Transverse colon (tissue), 4 donors: Measurements from ENCODE around the gene DDIAS. TPM values are rescaled to one million over a fixed set of nuclear protein-coding genes. Genes with fewer than 3 reads are reported as not detected.

Experiments
- DNase-seq: peaks from one replicate; pipeline ENCODE4 v3.0.0-alpha.2; 2019
- H3K27ac ChIP-seq, 4 donors: fragments of 200-600 bp; sonication (generic); 2 replicates each; pipeline ENCODE4 v1.5.1; 2016 to 2018; ENCODE audit warnings: inconsistent platforms in 4 of 4
- H3K27me3 ChIP-seq: fragments of 200-600 bp; sonication (generic); 2 replicates; pipeline ENCODE4 v1.5.1; 2017; ENCODE audit warnings: inconsistent platforms
- H3K36me3 ChIP-seq, 4 donors: fragments of 200-600 bp; sonication (generic); 2 replicates each; pipeline ENCODE4 v1.5.1; 2017 to 2019; ENCODE audit warnings: inconsistent platforms in 4 of 4
- H3K4me1 ChIP-seq, 4 donors: fragments of 200-600 bp; sonication (generic); 2 replicates each; pipeline ENCODE4 v1.5.1; 2017 to 2020; ENCODE audit warnings: inconsistent platforms in 4 of 4
- H3K4me3 ChIP-seq, 4 donors: fragments of 200-600 bp; sonication (generic); 1 replicate in 1 of 4; 2 replicates in 3 of 4; pipeline versions ENCODE4 v1.5.1 to v1.6.1; 2017 to 2019; ENCODE audit warnings: inconsistent platforms in 4 of 4
- H3K9me3 ChIP-seq, 2 donors: fragments of 200-600 bp; sonication (generic); 2 replicates each; pipeline ENCODE4 v1.5.1; 2017 to 2019; ENCODE audit warnings: inconsistent platforms in 2 of 2
- EP300 ChIP-seq: sonication (generic); formaldehyde crosslinking; IDR thresholded peaks from one replicate; pipeline ENCODE4 v1.6.1; 2017; ENCODE audit warnings: antibody characterized with exemption, low read depth
- POLR2A ChIP-seq: fragments of 450-650 bp; IDR thresholded peaks from one replicate; pipeline ENCODE4 v1.6.1; 2016; ENCODE audit warnings: antibody characterized with exemption, mild to moderate bottlenecking, moderate library complexity
- POLR2AphosphoS5 ChIP-seq, 3 donors: sonication (generic); formaldehyde crosslinking; IDR thresholded peaks; one replicate each; pipeline ENCODE4 v1.6.1; 2016; ENCODE audit warnings: antibody characterized with exemption in 3 of 3
- WGBS, 2 donors: methylation state at CpG; one replicate each; pipeline ENCODE4 v1.1.5; 2018; ENCODE audit warnings: low coverage in 1 of 2; 5-methylcytosine and 5-hydroxymethylcytosine counted together
- in situ Hi-C, 4 donors: fragments of 200-750 bp; cut with MboI; loops; one replicate each; pipeline versions ENCODE4 v1.15.0 to v1.15.1; 2017; ENCODE audit warnings: low sequenced_read_pairs in 3 of 4, low pct_ligation_motif_present in 1 of 4, low pct_unique_long_range_greater_than_20kb in 1 of 4
- intact Hi-C: fragments of 100-400 bp; cut with DNase I; formaldehyde crosslinking; loops from one replicate; pipeline ENCODE4 v1.15.1; 2023; ENCODE audit warnings: low total_unique reads
- total RNA-seq, 4 donors: library from RNA; depleted of rRNA; stranded (reverse); fragments of >200 nt; gene quantifications; one replicate each; pipeline ENCODE4 v1.1.0, GENCODE V29; 2016
- TF ChIP-seq, protein P1 (sequence below), 5 experiments: fragments of 200-600 bp in 3 of 5; fragments of 450-650 bp in 2 of 5; sonication (generic) in 3 of 5; IDR thresholded peaks; 1 replicate in 2 of 5; 2 replicates in 3 of 5; pipeline ENCODE4 v1.5.1; 2016 to 2017; ENCODE audit warnings: antibody characterized with exemption in 5 of 5, inconsistent platforms in 3 of 5, mild to moderate bottlenecking in 2 of 5, moderate library complexity in 1 of 5

DDIAS gene
- total RNA-seq, 4 donors from 2014 or later, result 0.95 to 1.1 TPM; not detected in 2

DNA sequence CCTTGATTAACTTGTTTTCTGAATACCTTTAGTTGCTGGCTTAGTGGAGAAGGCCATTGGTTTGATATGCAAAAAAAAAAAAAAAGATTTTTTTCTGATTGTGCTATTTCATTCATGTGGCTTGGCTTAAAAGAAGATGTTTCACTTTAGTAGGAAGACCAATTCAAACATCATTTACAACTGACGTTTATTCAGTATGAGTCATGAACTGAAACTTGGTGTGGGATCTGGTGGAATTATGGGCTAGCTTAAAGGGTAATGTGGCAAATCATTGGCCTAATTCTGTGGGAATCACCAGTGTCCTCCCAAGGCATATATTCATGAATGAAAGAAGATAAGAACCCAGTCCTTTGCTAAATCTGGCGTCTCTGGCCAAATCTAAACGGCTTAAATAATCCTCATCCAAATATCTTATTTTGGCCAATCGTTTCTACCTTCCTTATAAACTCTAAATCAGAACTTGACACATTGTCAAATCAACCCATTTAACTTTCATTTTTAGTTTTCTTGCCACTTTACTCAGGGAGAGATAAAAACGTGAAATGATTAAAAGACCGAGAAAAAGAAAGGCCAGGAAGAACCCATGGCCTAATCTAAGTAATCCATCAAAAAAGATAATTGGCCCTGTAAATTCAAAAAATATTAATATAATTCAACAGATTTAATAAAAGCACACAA is 77.0 kb downstream of the DDIAS start:
- no peaks in the 10 kb centered on the region for H3K4me1 ChIP-seq
- no peak for TF ChIP-seq POLR2AphosphoS5 (IDR thresholded peaks at IDR 0.05)
- no peak for TF ChIP-seq POLR2A
- no peak for TF ChIP-seq EP300
- in situ Hi-C loops, result no loop called here
- no peaks in the 10 kb centered on the region for H3K9me3 ChIP-seq
- 68 to 77% methylated on average over 6 of the region's 6 CpGs for WGBS, 2 donors
- H3K36me3 ChIP-seq, result peaks cover 0 to 7% (median 2%) of the 10 kb centered on the region in 4 donors
- DNase-seq, result no peak
- H3K4me3 ChIP-seq, result no peak overlapping the region
- H3K27me3 ChIP-seq, result no peaks in the 10 kb centered on the region
- H3K27ac ChIP-seq, result no peak overlapping the region
- intact Hi-C loops, result no loop called here

DNA sequence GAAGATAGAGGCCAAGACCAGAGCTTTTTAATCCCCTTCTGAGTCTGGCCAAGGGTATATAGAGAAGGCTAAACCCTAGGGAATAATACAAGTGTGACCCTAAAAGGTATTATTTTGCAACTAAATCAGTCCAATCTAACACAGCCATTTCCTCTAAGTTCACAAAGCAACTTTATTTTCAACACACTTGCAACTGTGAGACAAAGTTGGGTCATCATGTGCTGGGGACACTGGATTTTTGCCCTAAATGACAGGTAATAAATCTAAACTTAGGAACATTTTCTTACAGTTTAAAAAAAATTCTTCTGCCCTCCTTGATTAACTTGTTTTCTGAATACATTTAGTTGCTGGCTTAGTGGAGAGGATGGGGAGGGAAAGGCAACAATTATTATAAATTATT is 78.3 kb downstream of the DDIAS start:
- no peak for TF ChIP-seq POLR2AphosphoS5 (IDR thresholded peaks at IDR 0.05)
- no peak for TF ChIP-seq POLR2A
- TF ChIP-seq, protein P1, sequence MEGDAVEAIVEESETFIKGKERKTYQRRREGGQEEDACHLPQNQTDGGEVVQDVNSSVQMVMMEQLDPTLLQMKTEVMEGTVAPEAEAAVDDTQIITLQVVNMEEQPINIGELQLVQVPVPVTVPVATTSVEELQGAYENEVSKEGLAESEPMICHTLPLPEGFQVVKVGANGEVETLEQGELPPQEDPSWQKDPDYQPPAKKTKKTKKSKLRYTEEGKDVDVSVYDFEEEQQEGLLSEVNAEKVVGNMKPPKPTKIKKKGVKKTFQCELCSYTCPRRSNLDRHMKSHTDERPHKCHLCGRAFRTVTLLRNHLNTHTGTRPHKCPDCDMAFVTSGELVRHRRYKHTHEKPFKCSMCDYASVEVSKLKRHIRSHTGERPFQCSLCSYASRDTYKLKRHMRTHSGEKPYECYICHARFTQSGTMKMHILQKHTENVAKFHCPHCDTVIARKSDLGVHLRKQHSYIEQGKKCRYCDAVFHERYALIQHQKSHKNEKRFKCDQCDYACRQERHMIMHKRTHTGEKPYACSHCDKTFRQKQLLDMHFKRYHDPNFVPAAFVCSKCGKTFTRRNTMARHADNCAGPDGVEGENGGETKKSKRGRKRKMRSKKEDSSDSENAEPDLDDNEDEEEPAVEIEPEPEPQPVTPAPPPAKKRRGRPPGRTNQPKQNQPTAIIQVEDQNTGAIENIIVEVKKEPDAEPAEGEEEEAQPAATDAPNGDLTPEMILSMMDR (IDR thresholded peaks at IDR 0.05), result no peak
- TF ChIP-seq EP300, result no peak
- DNase-seq, result no peak
- in situ Hi-C loops, result no loop called here
- H3K27ac ChIP-seq, result no peak overlapping the region
- no peaks in the 10 kb centered on the region for H3K27me3 ChIP-seq
- intact Hi-C loops, result no loop called here
- no peaks in the 10 kb centered on the region for H3K9me3 ChIP-seq
- no peak overlapping the region for H3K4me3 ChIP-seq
- peaks cover 0 to 14% (median 4%) of the 10 kb centered on the region in 4 donors for H3K36me3 ChIP-seq
- H3K4me1 ChIP-seq, result no peaks in the 10 kb centered on the region

DNA sequence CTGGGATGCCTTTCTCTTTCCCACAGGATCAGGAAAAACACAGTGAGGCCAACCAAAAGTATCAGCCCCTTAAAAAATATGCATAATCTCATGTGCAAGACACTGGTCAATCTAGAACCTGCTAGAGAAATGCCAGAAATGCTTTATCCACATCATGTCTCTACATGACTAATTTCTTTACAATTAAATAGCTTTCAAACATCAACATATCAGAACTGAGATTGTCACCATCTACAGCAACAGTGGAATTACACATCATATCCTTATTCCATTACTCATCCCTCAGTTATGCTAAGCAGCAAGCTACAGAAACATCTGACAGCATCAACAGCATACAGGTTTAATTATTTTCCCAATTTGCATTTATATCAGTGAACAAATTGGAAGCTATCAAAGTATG is 78.8 kb downstream of the DDIAS start:
- in situ Hi-C loops (no loop called here), intact Hi-C loops (no loop called here)
- Histone ChIP-seq H3K36me3 (peaks cover 0 to 14% (median 6%) of the 10 kb centered on the region in 4 donors), H3K9me3 (no peaks in the 10 kb centered on the region), H3K4me3 (no peak overlapping the region), H3K4me1 (no peaks in the 10 kb centered on the region), H3K27me3 (no peaks in the 10 kb centered on the region), H3K27ac (no peak overlapping the region)
- no peak for DNase-seq
- TF ChIP-seq POLR2AphosphoS5 (IDR thresholded peaks at IDR 0.05) (no peak), EP300 (no peak), POLR2A (no peak)
- TF ChIP-seq, protein P1 (IDR thresholded peaks at IDR 0.05), result no peak

DNA sequence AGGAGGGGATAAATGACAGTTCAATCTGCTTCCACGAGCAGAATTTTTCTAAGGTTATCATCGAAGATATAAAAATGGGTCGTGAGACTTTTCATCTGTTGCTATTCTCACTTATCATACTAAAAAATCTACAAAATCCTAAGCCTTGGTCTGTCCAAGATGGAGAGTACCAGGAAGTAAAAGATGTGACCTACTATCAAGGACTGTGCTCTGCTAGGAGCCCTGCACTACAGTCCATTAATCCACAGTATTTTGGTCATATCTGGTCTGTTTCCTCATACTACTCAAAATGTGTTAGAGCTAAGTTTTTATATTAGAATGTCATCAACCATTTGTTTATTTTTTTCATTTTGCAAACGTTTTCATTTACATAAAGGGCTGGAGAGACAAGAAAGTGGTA is 79.4 kb downstream of the DDIAS start:
- Histone ChIP-seq H3K9me3 (no peaks in the 10 kb centered on the region), H3K27ac (no peak overlapping the region), H3K27me3 (no peaks in the 10 kb centered on the region), H3K4me3 (no peak overlapping the region), H3K36me3 (peaks cover 0 to 14% (median 6%) of the 10 kb centered on the region in 4 donors), H3K4me1 (no peaks in the 10 kb centered on the region)
- DNase-seq, result no peak
- TF ChIP-seq, protein P1 (IDR thresholded peaks at IDR 0.05), result no peak
- TF ChIP-seq EP300 (no peak), POLR2AphosphoS5 (IDR thresholded peaks at IDR 0.05) (no peak), POLR2A (no peak)
- in situ Hi-C loops (no loop called here), intact Hi-C loops (no loop called here)
- WGBS, 2 donors, result 83 to 88% methylated on average over 4 of the region's 4 CpGs

DNA sequence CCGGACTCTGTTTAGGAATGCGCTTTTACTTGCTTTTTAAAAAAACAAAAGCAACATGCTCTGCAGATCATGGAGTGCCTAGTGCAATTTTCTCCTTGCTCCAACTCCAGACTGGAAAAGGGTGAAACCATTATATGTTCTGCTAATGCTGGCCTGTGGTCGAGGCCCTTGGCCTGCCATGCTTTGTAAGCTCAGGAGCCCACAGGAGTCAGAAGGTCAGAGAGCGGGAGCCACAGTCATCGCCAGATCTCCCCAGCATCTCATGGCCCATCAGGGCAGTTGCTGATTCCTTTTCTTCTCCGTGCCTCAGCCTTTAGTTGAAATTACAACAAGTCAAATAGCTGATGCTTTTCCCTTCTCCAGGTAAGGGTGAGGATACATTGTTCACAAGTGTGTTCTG is 80.3 kb downstream of the DDIAS start:
- in situ Hi-C loops, result no loop called here
- TF ChIP-seq EP300 (no peak), POLR2A (no peak), POLR2AphosphoS5 (IDR thresholded peaks at IDR 0.05) (no peak)
- TF ChIP-seq, protein P1 (IDR thresholded peaks at IDR 0.05), result no peak
- H3K27ac ChIP-seq, result no peak overlapping the region
- intact Hi-C loops, result no loop called here
- no peak for DNase-seq
- WGBS, 2 donors, result 94% methylated on average over 6 of the region's 6 CpGs; no CpG with 5 or more reads in 1 of the 2 donors
- H3K36me3 ChIP-seq, result peaks cover 0 to 14% (median 6%) of the 10 kb centered on the region in 4 donors
- H3K27me3 ChIP-seq, result no peaks in the 10 kb centered on the region
- no peaks in the 10 kb centered on the region for H3K4me1 ChIP-seq
- no peaks in the 10 kb centered on the region for H3K9me3 ChIP-seq
- no peak overlapping the region for H3K4me3 ChIP-seq
